Hematopoietic multipotent progenitor cell treated with erythropoietin and hydrocortisone succinate and interleukin-3 and kit ligand, for 6 days (in vitro differentiated cells): ENCODE data around the gene ABCC11.
"Not testable (repeated sequence)": the region's sequence is repeated elsewhere in the genome, so short reads cannot be mapped to it uniquely, and the experiment has no call there.

Experiments
- DNase-seq: peaks from one replicate; pipeline ENCODE4 v3.0.0-alpha.2; 2015

Gene ABCC11

GRCh38 chr16:48194828-48195556, 52.3 kb downstream of the ABCC11 start:
- DNase-seq = no peak

- no peak for DNase-seq
These were observed 53.5 kb downstream of the ABCC11 start for GRCh38 chr16:48193846-48194245.

GRCh38 chr16:48188449-48189102, 58.8 kb downstream of the ABCC11 start:
- peak; percentile 69 for DNase-seq

- DNase-seq = no peak
These were observed 59.6 kb downstream of the ABCC11 start for GRCh38 chr16:48187779-48188178.

GRCh38 chr16:48184681-48185080, 62.7 kb downstream of the ABCC11 start:
- DNase-seq = no peak

- DNase-seq = no peak
These were observed 64.3 kb downstream of the ABCC11 start for GRCh38 chr16:48182979-48183537.

- not testable (repeated sequence) for DNase-seq
These were observed 65.4 kb downstream of the ABCC11 start for GRCh38 chr16:48181746-48182520.

- DNase-seq = no peak
These were observed 66.4 kb downstream of the ABCC11 start for GRCh38 chr16:48180868-48181480.

GRCh38 chr16:48176635-48177408, 70.5 kb downstream of the ABCC11 start:
- DNase-seq = no peak

- no peak for DNase-seq
These were observed 73.5 kb downstream of the ABCC11 start for GRCh38 chr16:48173889-48174288.

GRCh38 chr16:48172682-48173081, 74.7 kb downstream of the ABCC11 start:
- no peak for DNase-seq

- DNase-seq = no peak
These were observed 77.4 kb downstream of the ABCC11 start for GRCh38 chr16:48169896-48170295.

GRCh38 chr16:48168075-48168474, 79.3 kb downstream of the ABCC11 start:
- no peak for DNase-seq

- DNase-seq = not testable (repeated sequence)
These were observed 80.7 kb downstream of the ABCC11 start for GRCh38 chr16:48166617-48167016.

- DNase-seq = no peak
These were observed 81.3 kb downstream of the ABCC11 start for GRCh38 chr16:48165961-48166578.

- peak; percentile 70 for DNase-seq
These were observed 82.2 kb downstream of the ABCC11 start for GRCh38 chr16:48164907-48165715.

GRCh38 chr16:48162839-48163410, 84.4 kb downstream of the ABCC11 start:
- DNase-seq = no peak

GRCh38 chr16:48161906-48162305, 85.4 kb downstream of the ABCC11 start:
- no peak for DNase-seq

GRCh38 chr16:48160575-48160974, 86.8 kb downstream of the ABCC11 start:
- DNase-seq = no peak

GRCh38 chr16:48158296-48158695, 89.0 kb downstream of the ABCC11 start:
- no peak for DNase-seq
